ENCODE measurements around the gene ZNF584.
"Not testable (repeated sequence)": the region's sequence is repeated elsewhere in the genome, so short reads cannot be mapped to it uniquely, and the experiment has no call there.

The ZNF584 gene

GRCh38 chr19:58408152-58409009, at the start of gene ZNF584:
TSS of gene ZNF584 (plus strand) at chr19:58408649. CDS start at chr19:58409148, 499 bp downstream.
- peak; percentile 92 to 93 for DNase-seq (ENCODE audit: low read depth in 2 of 2)

GRCh38 chr19:58361900-58362271, 46.6 kb upstream of the ZNF584 start:
- no peak for DNase-seq (ENCODE audit: low read depth in 2 of 2)

GRCh38 chr19:58362272-58362994, 46.0 kb upstream of the ZNF584 start, which contains the start of gene ZNF497:
TSS of gene ZNF497 (minus strand) at chr19:58362751. CDS start at chr19:58357635, 5,116 bp downstream.
- DNase-seq (ENCODE audit: low read depth in 2 of 2): peak; percentile 91 to 98

- no peak for DNase-seq (ENCODE audit: low read depth in 2 of 2)
Measured at GRCh38 chr19:58364146-58364545, 44.3 kb upstream of the ZNF584 start.

DNA sequence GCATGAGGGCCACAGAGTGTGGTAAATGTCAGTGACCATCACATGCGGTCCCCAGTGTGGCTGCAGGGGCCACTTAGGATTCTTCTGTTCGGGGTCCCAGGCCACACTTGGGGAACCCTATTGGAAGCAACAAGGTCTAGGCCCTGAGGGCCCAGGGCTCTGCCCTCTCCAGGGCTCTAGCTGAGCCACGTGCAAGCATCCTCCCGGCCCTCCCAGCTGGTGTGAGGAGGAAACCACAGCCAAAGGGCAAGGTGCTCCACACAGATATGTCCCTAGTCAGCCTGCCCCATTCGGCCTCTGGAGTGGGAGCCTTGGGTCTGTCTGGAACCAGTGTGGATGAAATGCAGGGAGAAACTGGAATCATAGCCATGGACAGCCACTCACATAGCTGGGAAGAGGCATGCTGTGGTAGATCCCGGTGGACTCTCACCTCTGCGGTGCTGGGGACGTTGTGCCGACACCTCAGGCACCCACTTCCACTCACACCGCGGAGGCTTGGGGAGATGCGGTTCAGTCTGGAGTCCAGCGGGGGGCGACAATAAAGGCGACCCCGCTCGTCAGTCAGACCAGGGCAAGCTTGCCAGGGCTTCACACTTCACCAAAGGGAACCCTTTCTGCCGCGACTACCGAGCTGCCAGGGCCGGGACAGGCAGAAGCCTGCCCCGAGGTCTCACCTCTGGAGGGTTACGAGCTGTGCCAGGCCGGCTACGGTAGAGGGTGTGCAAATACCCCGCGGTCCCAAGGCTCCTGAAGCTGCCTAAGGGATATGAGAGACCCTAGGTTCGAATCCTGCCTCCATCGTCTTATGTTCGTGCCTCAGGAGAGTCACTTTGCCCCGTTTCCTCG, 41.6 kb upstream of the ZNF584 start:
- no peak for DNase-seq (ENCODE audit: low read depth in 2 of 2)

DNA sequence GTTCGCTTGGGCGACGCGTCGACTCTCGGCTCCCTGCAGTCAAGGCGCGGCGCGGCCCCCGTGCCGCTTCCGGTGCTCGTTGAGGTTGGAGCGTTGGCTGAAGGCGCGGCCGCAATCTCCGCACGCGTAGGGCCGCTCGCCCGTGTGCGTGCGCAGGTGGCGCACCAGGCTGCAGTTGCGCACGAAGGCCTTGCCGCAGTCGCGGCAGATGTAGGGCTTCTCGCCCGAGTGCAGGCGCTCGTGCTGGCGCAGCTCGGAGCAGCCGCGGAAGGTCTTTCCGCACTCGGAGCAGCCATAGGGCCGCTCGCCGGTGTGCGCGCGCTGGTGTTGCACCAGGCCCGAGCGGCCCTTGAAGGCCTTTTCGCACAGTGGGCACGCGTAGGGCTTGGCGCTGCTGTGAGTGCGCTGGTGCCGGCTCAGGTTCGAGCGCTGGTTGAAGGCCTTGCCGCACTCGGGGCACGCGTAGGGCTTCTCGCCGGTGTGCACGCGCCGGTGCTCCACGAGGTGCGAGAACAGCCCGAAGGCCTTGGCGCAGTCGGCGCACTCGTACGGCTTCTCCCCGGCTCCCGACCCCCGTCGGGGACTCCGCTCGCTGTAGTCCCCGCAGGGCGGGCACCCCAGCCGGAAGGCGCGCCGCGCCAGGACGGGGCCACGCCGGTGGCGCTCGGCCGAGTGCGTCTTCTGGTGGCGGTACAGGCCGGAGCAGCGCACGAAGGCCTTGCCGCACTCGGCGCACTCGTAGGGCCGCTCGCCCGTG, 40.6 kb upstream of the ZNF584 start:
- no peak for DNase-seq (ENCODE audit: low read depth in 2 of 2)

GRCh38 chr19:58368561-58369360, 39.7 kb upstream of the ZNF584 start:
- no peak for DNase-seq (ENCODE audit: low read depth in 2 of 2)

GRCh38 chr19:58372311-58373133, 35.9 kb upstream of the ZNF584 start:
- no peak for DNase-seq (ENCODE audit: low read depth in 2 of 2)

DNA sequence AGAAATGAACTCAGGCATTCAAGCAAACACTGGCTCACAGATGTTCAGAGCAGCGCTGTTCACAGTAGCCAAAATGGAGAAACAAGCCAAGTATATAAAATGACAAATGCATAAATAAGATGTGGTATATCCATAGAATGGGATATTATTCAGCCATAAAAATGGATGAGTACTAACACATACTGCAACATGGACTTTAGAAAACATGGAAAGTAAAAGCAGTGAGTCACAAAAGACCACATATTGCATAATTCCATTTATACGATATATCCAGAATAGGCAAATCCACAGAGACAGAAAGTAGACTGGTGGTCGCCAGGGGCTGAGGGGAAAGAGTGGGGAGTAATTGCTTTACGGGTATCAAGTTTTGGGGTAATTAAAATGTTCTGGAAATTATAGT, 34.2 kb upstream of the ZNF584 start:
- no peak for DNase-seq (ENCODE audit: low read depth in 2 of 2)

GRCh38 chr19:58376724-58377123, 31.7 kb upstream of the ZNF584 start:
- not testable (repeated sequence) for DNase-seq (ENCODE audit: low read depth in 2 of 2)

DNA sequence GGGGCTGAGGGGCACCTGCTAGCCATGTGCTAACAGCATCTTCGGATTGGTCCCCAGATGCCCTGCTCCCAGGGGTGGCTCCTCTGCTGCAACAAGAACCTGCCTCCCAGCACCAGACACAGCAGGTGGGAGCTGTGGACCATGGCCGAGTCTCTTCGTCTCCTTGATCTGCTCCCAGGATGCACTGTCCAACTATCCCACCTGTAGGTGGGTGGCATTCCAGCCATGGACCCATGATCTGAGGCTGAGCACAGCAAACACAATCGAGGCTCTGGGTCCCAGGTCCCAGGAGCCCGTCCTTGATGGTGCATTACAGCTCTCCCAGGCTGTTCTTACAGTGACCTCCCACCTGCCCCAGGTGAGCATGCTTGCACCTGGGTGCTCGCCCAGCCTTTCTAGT, 29.2 kb upstream of the ZNF584 start:
- no peak for DNase-seq (ENCODE audit: low read depth in 2 of 2)

DNA sequence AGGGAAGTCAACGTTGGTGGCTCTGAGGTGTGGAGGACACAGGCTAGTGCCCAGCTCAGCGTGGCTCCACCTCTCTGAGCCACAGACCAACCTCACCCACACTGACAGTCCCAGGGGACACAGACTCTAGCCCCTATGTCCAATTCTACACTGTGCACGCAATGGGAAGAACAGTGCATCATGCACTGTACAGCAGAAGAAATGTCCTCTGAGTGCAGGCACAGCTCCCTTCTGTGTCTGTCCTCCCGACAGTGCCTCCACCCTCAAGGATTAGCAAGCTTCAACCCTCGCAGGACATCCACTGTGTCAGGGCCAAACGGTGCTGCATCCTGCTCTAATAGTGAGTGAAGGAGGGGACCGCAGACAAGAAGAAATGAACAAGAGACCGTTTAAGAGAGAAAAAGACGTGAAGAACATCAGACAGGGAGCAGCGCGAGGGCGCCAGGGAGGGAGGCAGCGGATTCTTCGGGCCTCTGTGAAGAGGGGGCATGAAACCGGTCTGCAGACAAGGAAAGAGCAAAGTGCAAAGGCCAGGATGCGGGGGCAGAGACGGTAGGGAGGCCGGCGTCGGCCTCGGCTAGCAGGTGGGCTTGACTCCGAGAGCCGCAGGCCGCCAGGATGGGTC, 28.3 kb upstream of the ZNF584 start:
- DNase-seq (ENCODE audit: low read depth in 2 of 2): no peak

DNA sequence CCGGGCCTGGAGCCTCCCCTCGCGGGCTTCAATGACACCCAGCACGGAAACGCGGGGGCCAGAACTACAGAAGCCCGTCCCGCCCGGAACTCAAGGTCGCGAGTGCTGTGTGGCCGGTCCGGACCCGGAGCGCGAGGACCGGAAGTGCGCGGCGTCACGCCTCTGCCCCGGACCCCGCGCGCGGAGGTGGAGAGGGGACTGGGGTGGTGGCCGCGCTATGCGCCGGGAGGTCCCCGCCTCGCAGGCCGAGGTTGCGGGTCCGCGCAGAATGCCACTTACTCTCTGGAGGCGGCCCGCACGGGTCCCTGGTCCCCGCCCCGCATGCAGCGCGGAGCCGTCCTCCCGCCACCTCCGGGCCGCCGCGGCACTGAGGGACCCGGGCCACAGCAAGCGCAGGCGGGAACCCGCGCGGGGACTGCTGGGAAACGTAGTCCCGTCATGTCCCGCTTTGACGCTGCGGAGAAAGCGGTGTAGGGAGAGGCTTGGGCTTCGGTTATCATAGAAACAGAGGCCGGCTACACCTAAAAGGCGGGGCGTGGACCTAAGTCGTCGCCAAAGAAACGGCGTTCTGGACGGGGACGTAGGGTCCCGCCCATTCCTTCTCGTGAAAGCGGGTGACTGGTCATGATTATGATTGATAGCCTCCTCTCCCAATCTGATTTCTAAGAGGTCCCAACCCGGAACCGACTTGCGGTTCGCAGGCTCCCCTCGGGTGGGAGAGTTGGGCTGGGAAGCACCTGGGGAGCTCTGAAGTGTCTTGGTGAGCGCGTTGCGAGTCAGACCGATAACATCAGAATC, 27.6 kb upstream of the ZNF584 start, which contains the start of gene ZNF837:
ZNF837 (minus strand) TSS at position 369 of the 798 bp plus-strand sequence. CDS start 11,698 bp downstream, outside the sequence.
- peak; percentile 91 to 95 for DNase-seq (ENCODE audit: low read depth in 2 of 2)

- DNase-seq (ENCODE audit: low read depth in 2 of 2): no peak
Measured at GRCh38 chr19:58381460-58382212, 26.8 kb upstream of the ZNF584 start.

GRCh38 chr19:58382997-58383603, 25.3 kb upstream of the ZNF584 start:
- DNase-seq (ENCODE audit: low read depth in 2 of 2): no peak

GRCh38 chr19:58385313-58385890, 23.0 kb upstream of the ZNF584 start:
- no peak for DNase-seq (ENCODE audit: low read depth in 2 of 2)

Measured in activated CD4-positive, alpha-beta T cell treated with anti-CD3 and anti-CD28 coated beads for 24 hours (primary cell).